ENCODE results near the gene CILP2.

CILP2 gene

DNA sequence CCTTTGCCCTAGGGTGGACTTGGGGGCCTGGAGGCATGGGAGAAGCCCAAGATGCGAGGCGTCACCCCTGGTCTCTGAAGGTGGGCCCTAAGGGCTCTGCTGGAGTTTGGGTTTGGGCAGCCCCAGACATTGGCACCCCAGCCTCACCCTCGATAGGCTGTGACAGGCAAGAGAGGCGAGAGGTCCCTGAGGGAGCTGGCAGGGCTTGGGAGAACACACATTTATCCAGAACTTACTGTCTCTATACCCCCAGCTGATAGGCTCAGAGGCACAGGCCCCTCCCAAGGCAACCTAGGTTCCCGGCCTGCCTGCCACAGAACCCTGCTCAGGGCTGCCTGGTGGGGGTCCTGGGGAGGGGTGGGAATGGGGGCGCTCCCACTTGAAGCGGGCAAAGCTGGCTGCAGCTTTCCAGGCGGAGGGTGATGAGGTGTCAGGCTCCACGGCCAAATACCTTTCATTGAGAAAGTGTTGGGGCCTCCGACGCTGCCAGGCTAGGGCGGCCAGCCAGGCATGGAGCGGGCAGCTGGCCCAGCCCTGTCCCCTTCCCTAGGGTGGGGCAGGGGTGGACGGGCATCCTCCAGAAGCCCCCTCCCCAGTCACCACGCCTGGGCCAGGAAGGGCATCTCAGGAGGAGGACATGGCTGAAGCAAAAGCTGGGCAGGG lies 9.7 kb downstream of the CILP2 start:
- DNase-seq = no peak

DNA sequence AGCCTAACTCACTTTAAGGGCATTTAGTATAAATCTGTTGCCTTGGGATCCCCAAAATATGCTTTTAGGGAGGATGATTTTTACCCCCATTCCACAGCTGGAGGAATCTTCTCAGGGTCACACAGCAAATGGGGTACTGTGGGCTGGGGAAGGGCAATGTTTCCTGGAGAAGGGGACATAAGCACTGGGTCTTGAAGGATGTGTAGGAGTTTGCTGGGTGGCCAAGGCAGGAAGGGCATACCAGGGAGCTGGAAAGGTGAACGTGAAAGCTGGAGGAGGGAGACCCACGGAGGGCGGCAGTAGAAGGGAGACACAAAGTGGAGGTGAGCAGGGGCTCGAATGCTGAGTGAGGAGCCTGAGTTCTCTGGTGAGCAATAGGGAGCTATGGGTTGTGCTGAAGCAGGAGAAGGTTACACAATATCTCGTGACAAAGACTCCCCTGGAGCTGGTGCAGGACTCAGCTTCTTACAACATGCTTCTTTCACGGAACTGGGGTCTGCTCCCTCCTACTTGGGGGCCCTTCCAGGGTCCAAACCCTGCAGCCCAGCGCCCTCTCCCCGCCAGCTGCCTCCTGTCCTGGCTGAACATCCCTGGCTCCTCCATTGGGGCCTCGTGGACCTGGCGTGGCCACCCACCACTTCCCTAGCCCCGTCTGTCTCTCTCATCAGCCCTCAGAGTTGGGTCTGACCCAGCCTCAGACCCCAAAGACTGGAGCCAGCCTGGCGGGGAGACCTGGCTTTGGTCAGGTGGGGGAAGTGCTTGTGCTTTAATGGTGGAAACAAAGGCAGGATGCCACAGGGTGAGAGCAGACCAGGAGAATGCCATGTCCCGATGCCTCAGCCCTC lies 11.1 kb downstream of the CILP2 start:
- no peak for DNase-seq

DNA sequence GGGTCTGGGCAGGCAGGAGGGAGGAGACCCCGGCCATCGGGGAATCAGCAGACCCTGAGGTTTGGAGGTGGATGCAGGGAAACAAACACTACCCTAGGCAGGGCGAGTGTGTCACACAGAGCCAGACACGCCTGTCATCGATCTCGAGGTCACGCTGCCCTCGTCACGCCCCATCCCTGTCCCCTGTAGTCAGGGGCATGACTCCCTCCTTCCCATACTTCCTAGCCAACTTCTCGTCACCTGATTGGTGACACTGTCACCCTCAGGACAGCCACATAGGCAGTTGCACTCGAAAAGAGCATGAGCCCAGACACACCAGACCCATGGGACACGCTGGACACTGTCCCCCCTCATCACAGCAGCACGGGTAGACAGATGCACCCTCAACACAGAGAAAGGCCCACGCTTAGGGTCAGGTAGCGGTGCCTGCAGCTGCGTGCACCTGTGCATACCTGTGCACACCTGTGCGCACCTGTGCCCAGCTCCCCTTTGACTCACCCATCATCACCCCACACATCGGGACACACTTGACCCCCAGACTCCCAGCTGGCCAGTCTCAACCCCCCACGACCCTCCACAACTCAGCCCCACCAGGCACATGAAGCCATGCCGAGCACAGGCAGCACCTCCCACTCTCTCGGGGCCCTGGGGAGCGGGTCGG lies 11.9 kb downstream of the CILP2 start:
- no peak for DNase-seq

DNA sequence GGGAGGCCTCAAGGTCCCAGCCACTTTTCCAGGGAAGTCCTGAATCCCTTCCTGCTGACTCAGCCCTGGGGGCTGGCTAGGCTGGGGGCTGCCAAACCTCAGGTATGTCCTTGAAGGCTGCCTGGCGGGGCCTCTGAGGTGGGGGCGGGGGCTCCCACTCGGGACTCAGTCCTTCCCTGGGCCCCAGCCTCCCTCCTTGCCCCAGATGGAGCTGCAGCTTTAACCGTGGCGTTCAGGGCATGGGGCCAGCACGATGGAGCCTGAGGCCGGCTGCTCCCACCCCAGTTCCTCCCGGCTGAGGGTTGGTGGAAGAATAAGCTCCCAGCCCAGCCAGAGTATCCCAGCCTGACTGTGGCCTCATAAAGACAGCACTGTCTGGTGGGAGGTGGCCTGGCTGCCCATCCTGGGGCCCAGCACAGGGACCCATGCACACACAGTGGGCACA lies 12.4 kb downstream of the CILP2 start:
- DNase-seq = no peak

DNA sequence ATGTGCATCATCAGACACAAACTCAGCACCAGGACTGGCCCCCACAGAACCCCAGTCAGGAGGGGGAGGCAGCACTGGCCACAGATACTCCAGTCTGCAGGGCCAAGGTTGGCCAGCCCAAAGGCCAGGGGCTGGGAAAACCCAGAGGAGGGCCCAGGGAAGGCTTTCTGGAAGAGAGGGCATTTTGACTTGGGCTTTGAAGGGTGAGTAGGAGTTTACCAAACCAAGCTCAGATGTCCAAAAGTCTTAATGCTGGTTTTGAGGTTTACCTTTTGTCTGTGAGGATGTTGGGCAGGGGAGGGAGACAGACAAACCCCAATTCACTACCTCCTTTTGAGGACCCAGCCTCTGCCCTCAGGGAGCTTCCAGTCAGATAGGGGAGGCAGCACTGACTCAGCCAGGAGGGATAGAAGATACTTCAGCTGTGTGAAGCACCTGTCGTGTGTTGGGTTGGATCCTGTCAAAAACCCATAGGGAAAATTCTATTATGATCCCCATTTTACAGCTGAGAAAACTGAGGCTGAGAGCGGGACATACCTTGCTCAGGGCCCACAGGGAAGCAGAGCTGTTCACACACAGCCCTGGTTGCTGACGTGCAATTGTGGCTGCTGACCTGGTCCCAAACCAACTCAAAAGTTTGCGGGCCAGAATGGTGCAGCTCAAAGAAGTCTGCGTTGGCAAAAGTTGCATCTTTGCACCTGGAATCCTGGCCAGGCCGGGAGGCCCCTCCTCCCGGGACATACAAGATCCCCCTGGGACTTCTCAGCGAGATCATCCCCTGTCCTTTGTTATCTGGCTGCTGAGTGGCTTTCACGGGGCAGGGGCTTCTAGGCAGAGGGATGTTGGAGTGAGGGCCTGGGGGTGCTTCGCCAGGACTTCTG lies 13.1 kb downstream of the CILP2 start:
- no peak for DNase-seq

DNA sequence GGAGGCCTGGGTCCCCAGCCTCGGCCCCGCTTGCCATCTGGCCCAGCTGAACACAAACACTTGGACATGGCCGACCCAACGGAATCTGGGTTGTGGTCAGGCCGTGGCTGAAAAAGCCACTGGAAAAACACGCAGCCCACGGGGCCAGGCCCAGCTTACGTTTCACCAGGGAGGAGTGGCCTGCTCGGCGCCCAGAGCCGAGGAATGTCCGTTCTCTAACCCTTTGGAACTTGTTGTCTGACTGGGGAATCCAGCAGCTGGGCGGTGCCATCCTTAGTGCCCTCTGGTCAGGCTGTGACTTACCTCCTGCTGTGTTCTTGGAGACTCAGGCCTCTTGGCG lies 13.8 kb downstream of the CILP2 start:
- no peak for DNase-seq

DNA sequence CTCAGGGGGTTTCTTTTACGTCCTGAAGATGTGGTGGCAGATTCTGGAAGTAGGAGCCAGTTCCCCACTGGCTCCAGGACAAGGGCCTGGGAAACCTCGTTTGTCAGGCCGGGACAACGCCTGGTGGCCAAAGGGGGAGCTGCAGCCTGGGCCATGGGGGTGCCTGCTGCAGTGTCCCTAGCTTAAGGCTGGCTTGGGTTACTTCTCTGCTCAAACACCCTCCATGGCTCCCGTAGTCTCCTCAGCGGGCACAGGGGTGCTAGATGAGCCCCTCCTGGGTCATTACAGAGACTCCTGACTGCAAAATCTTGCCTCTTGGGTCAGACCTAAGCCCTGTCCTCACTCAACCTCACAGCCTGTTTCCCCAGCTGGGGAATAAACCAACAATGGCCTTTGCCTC lies 14.7 kb downstream of the CILP2 start:
- no peak for DNase-seq

DNA sequence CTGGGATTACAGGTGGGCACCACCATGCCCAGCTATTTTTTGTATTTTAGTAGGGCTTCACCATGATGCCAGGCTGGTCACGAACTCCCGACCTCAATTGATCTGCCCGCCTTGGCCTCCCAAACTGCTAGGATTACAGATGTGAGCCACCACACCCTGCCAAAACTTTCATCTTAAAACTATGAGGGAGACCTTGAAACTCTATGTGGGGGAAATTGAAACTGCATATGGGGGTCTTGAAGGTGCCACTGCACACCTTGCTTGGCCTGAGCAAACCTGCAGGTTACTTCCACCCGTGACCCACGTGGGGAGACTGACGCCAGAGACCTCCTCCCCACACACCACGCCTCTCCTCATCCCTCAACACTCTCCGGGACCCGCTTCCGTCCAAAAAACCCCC lies 15.6 kb downstream of the CILP2 start:
- no peak for DNase-seq

DNA sequence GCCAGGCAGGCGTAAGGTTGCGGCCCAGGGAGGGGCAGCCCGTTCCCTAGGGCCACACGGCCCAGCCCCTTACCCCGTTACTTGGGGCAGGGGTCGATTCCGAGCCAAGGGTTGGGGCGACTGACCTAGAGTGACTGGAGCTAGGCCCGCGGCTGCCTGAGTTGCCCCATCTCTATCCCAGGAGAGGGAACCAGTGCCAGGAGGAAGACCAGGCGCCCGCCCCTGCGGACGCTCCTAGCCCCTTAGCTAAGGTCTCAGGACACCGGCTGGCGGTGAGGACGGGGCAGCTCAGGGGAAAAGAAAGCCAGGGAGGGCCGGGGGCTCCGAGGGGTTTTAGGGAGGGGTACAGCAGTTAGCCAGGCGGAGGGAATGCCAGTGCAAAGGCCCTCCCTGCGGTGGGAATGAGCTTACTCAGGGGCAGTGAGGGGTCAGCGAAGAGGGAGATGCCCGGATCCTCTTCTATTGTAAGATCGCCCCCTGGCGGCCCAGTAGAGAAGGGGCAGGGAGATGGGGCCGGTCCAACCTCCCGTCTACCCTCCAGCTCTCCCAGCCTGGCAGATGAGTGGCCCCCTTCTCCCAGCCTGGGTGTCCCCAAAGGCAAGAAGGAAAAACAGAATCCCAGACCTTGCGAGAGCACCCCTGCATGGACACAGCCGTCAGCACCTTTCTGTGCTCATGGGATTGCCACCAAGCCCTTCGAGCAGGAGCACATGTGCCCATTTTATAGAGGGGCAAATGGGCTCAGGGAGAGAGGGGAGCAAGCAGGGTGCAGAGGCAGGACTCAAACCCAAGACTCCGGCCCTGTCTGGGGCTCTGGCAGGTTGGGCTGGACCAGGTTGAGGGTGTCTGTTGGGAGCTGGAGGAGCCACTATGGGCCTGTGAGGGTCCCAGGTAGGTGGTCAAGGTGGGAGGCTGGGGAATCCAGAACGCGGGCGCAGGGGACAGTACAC lies 16.3 kb downstream of the CILP2 start:
- no peak for DNase-seq

DNA sequence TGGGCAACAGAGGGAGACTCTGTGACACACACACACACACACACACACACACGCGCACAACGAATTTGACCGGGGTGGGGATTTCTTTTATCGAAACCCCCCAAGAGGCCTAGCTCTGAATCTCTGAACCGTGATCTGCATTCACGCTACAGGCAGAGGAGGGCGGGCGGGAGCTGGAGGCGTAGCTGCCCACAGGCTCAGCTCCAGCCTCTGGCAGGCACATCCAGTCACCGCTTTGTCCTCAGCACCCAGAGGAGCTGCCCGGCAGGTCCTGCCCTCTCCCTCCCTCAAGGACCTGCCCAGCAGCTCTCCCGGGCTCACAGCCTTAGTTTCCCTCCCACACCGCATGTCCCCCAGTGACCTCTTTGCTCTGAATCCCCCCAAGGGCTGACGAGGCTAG lies 20.0 kb downstream of the CILP2 start:
- DNase-seq = no peak

DNA sequence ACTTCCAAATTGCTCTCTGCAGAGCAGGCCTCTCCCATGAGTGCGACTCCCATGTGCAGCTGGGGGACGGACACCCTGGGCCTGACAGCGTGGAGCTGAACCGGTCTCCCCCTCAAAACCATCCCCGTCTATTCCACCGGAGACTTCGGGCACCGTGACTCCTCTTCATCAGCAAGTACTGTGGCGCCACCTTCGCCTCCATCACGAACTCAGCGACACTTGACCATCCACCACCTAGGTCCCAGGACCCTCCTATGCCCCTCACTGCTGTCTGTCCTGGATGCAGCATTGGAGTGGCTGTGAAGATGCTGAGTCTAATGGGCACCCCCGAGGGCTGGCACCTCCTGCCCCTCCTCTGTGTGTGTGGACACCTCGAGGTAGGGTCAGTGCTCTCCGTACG lies 20.6 kb downstream of the CILP2 start:
- DNase-seq = no peak

DNA sequence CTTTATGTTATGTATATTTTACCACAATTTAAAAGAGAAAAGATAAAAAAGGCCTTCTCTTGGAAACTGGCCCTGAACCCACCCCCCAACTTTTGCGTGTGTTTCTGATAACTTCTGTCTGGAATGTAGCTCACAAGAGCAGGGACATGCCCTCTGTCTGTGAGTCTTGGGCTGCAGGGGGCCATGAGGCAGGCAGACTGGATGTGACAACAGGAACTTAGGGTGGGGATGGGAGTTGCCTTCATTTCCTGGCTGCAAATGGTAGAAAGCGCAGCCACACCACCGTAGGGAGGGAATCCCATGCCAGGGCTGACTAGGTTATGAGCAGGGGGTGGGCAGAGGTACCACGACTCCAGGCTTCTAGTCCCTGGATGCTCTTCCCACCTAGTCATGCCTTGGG lies 21.9 kb downstream of the CILP2 start:
- DNase-seq = no peak

DNA sequence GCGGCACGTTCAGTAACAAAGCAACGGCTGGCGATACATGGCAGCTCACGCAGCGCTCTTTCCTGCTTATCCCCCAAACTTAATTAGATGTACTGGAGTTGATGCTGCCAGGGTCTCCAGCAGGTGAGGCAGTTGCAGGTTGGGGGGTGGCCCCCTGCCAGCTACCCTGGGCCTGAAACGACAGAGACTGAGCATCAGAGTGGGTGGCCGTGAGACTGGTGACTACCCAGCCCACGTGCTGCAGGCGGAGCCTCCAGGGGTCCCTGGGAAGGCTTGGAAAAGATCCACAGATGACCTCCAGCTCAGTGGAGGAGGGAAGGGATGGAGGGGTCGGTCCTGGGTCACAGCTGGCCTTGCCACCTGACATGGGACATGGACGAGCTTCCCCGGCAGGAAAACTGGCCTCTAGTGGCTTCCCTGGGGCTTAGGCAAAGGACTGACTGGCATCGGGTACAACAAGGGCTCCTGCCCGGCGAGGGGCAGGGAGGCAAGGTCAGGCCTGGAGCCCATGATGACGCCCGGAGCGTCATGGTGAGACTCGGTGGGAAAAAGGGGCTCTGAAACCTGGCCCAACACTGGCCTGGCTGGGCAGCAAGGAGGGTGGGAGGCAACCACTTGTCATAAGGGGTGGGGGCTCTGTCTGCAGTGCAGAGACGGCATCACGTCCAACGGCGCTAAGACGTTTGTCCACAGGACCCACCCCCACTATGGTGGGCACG lies 24.0 kb downstream of the CILP2 start:
- no peak for DNase-seq

DNA sequence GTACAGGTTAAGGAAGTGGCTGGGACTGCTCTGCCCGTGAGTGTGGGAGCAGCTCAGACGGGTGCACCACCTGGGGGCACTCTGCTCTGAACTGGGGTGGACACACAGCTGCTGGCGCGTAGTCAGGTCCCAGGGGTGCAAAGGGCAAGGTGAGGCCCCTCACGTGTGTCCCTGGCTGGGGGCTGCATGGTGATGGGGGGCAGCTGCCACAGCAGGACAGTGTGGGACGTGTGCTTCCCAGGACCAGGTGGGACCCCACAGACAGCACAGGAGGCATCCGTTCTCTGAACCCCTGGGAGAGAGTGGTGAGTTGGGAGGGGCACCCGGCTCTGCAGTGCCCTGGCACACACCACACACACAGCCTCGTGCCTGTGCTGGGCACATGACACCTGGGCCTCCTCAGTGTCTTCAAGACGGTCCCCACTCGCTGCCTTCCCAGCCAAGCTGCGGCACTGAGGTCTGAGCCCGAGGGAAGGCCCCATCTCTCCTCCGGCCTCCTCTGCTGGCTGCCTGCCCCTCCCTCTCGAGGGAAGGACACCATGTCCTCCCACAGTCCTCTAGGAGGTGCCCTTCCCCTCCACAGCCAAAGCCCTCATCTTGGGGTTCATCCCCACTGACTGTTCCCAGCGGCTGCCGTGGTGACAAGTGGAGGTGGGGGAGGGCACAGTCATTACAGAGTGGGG lies 24.7 kb downstream of the CILP2 start:
- no peak for DNase-seq

DNA sequence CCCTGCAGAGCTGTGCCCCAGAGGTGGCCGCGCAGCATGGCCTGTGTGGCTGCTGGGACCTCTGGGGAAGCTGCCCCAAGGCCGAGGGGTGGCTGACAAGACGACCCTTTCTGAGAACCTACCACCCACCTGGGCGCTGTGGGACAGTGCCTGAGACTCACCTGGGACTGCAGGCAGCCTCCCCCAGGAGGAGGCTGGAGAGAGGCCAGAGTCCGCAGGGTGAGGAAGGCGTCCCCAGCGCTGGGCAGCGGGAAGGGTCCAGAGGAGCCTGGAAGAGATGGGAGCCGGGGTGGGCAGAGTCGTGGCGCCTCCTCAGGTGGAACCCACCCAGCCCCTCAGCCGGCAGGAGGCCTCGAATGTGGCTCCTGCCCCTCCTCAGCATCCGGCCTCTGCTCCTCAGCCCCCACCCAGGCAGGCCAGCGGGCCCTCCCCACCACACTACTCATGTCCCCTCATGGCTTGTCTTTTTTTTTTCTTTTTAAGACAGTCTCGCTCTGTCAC lies 25.3 kb downstream of the CILP2 start:
- no peak for DNase-seq

DNA sequence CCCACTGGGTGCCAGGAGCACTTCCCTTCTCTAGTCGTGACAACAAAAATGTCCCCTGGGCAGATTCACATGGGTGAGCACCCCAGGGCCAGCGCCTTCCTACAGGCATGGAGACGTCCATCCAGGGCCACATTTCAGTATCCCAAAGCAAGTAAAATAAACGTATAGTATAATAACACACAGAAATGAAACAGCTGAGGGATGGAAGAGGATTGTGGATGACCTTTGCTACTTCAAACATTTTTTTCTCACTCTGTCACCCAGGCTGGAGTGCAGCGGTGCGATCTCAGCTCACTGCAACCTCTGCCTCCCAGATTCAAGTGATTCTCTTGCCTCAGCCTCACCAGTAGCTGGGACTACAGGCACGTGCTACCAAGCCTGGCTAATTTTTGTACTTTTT lies 28.2 kb downstream of the CILP2 start:
- no peak for DNase-seq

DNA sequence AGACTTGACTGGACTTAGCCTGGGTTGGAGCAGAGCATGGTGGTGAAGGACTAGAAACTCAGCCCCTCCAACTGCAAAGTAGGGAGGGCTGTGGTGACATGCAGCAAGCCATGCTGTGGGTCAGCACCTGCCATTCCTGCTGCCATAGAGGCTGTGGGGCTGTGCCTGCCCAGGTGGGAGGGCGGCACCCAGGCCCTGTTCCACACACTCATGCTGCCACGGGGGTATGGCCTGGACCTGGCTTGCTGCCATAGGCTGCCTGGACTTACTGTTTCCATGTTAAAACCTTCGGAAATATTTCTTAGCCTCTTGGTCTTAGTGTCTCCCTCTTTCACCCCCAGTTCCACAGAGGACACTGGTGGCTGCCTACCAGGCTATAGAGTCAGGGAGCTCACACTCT lies 29.3 kb downstream of the CILP2 start:
- DNase-seq = no peak

DNA sequence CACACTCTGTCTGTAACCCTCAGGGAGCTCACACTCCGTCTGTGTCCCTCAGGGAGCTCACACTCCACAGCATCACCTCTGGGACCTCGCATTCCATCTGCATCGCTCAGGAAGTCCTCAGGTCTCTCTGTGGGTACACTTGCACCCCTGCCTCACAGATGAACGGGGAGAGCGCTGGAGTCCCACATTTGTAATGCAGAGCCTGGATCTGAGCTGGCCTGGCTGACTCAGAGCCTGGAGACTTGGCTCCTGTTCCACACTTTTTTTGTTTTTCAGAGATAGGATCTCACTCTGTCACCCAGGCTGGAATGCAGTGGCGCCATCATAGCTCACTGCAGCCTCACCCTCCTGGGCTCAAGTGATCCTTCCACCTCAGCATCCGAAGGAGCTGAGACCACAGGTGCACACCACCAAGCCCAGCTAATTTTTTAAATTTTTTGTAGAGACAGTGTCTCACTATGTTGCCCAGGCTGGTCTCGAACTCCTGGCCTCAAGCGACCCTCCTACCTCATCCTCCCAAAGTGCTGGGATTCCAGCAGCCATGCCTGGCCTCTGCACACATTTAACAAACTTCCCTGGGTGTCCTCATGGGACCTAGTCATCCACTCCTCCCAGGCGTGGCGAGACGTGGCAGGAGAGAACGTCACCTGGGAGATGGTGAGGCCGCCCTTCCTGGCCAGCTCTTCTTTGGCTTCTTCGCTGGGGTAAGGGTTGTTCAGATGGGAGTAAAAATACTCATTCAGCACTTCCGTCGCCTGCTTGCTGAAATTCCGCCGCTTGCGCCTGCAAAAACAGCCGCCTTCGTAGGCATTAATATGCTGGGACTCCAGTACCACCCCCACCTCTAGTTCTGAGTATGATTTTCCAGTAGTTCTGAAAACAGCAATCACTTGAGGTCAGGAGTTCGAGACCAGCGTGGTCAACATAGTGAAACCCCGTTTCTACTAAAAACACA lies 31.0 kb downstream of the CILP2 start:
- DNase-seq = no peak

DNA sequence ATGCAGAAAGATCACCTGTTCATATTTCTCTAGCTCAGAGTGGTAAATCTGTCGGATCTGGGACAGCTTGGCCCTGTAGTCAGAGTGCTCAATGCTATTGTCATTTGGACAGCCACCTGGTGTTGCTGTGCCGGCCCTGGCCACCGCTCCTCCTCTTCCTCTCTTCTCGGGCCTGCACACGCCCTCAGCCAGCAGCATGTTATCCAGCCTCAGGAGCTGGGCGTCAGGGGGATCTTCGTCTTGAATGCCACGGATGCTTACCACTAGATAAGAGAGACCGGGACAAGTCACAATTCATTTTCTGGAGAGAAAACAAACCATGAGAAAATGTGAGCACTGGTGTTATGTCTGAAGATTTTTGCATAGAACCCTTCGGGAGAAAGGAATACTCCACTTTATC lies 32.5 kb downstream of the CILP2 start:
- no peak for DNase-seq

Measured in SHP77 (cell line).